Measurements from ENCODE around the gene GTF2A2.

DNA sequence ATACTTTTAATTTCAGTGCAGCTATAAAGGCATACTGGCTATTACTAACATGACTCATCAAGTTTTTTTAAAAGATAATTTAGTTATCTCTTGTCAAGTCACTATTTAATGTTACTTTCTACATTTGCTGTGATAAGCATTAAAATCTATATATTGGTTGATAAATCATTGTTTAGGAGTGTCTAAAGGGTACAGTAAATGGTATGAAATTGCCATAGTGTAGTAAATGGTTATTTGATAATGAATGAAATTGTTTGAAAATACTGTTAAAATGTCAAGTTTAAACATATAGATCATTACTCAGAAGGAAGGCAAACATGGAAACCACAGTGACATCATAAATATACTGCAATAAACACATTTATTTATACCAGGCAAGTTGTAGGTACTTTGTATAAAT, 45.0 kb upstream of the GTF2A2 start:
- TF ChIP-seq, protein P1, sequence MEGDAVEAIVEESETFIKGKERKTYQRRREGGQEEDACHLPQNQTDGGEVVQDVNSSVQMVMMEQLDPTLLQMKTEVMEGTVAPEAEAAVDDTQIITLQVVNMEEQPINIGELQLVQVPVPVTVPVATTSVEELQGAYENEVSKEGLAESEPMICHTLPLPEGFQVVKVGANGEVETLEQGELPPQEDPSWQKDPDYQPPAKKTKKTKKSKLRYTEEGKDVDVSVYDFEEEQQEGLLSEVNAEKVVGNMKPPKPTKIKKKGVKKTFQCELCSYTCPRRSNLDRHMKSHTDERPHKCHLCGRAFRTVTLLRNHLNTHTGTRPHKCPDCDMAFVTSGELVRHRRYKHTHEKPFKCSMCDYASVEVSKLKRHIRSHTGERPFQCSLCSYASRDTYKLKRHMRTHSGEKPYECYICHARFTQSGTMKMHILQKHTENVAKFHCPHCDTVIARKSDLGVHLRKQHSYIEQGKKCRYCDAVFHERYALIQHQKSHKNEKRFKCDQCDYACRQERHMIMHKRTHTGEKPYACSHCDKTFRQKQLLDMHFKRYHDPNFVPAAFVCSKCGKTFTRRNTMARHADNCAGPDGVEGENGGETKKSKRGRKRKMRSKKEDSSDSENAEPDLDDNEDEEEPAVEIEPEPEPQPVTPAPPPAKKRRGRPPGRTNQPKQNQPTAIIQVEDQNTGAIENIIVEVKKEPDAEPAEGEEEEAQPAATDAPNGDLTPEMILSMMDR (IDR thresholded peaks at IDR 0.05; ENCODE audit: poor library complexity, severe bottlenecking) = no peak
- no peak for TF ChIP-seq EP300 (conservative IDR thresholded peaks at IDR 0.05; ENCODE audit: poor library complexity, severe bottlenecking)
- no peak for TF ChIP-seq EZH2 (IDR thresholded peaks at IDR 0.05; ENCODE audit: borderline replicate concordance, insufficient read depth, low read length, poor library complexity, severe bottlenecking)

Data from neural cell (in vitro differentiated cells).